Activated CD4-positive, alpha-beta T cell treated with anti-CD3 and anti-CD28 coated beads for 36 hours (primary cell): ENCODE measurements around the gene SVEP1. TPM values are rescaled to one million over a fixed set of nuclear protein-coding genes. Genes with fewer than 3 reads are reported as not detected.
"Not testable (repeated sequence)": the region's sequence is repeated elsewhere in the genome, so short reads cannot be mapped to it uniquely, and the experiment has no call there.

Experiments used
- ATAC-seq: fragments of 200-7000 bp; cut with Tn5 transposase; one replicate; pipeline ENCODE4 v1.10.0; 2021; ENCODE audit warnings: mild to moderate bottlenecking, moderate library complexity
- CTCF ChIA-PET: fragments of 350-600 bp; sonication (Branson Sonifier 250); formaldehyde crosslinking; loops from one replicate; lab custom pipeline; 2021; ENCODE audit warnings: antibody characterized with exemption; lab: Charles Lee
- POLR2A ChIA-PET: fragments of 350-600 bp; sonication (Branson Sonifier 250); formaldehyde crosslinking; loops from one replicate; lab custom pipeline; 2021; ENCODE audit warnings: antibody characterized with exemption, inconsistent platforms; lab: Charles Lee
- DNase-seq: peaks from one replicate; pipeline ENCODE4 v3.0.0-alpha.2; 2020
- H3K27ac Mint-ChIP-seq: one replicate; pipeline ENCODE4 v1.8.0; 2021; ENCODE audit warnings: mixed read lengths
- H3K27me3 Mint-ChIP-seq: one replicate; pipeline ENCODE4 v1.8.0; 2021; ENCODE audit warnings: mixed read lengths
- H3K36me3 Mint-ChIP-seq: one replicate; pipeline ENCODE4 v1.8.0; 2021; ENCODE audit warnings: low read depth, mixed read lengths
- H3K4me1 Mint-ChIP-seq: one replicate; pipeline ENCODE4 v1.8.0; 2021; ENCODE audit warnings: mixed read lengths
- H3K4me3 Mint-ChIP-seq: one replicate; pipeline ENCODE4 v1.8.0; 2021; ENCODE audit warnings: mild to moderate bottlenecking, moderate library complexity, mixed read lengths
- H3K9me3 Mint-ChIP-seq: one replicate; pipeline ENCODE4 v1.8.0; 2021; ENCODE audit warnings: low read depth, mixed read lengths
- intact Hi-C, 2 experiments: fragments of 100-400 bp; cut with DNase I in 1 of 2; cut with micrococcal nuclease in 1 of 2; formaldehyde crosslinking; loops; one replicate each; pipeline versions ENCODE4 v1.14.2 to v1.15.1; 2022 to 2024; cut with DNase I, micrococcal nuclease
- total RNA-seq, 2 experiments: library from RNA; stranded (reverse); gene quantifications; one replicate each; pipeline ENCODE4 v1.2.3, GENCODE V29; 2021

SVEP1 gene
- not detected for total RNA-seq

DNA sequence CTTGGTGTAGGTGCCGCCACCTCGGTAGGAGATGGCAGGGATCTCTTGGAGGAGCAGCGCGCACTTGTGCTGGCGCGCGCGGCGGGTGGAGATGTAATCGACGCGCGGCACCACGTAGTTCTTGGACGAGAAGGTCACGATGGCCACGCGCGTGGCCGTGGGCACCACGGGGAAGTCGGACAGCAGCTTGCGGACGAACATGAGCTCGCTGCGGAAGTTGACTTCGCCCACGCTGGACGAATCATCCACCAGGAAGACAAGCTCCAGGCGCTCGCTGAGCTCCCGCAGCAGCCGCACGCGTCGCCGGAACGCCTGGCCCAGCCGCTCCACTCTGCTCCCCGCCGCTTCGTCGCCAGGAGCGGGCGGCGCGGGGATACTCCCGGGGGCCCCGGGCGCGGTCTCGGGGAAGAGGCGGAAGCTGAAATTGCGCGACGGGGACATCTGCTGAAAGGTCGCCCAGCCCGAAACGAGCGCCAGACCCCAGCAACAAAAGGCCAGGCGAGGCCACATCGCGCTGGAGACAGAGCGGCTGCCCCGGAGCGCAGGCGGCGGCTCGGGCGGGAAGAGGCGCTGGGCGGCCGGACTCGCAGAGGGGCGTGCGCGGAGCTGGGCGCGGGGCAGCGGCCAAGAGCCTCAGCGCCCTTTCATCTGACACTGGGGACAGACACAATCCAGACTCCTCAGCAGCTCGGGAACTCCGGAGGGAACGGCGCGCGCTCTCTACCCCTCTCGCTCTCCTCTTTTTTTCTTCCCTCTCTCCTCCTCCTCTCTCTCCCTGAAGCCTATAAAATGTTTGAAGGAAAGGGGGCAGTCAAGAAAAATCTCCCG lies at the start of gene SVEP1:
SVEP1 (minus strand) TSS at position 708 of the 828 bp plus-strand sequence; CDS start at position 510, 198 bp downstream.
- no peaks in the 10 kb centered on the region for H3K36me3 Mint-ChIP-seq
- H3K4me3 Mint-ChIP-seq = peak within 1 kb of the TSS; percentile 36
- peaks cover 8% of the 10 kb centered on the region for H3K4me1 Mint-ChIP-seq
- ATAC-seq (no peak), DNase-seq (peak; percentile 23)
- no peaks in the 10 kb centered on the region for H3K9me3 Mint-ChIP-seq
- CTCF ChIA-PET = interaction anchor here (1.0 kb wide), 1 partner anchor 45 kb away, joined by 3 read pairs; no protein-coding TSS in a partner anchor
- H3K27me3 Mint-ChIP-seq = peaks cover 37% of the 10 kb centered on the region
- POLR2A ChIA-PET = interaction anchor here (0.7 kb wide), 1 partner anchor 360 kb away, joined by 3 read pairs; no protein-coding TSS in a partner anchor
- intact Hi-C loops = no loop called here
- H3K27ac Mint-ChIP-seq = no peak within 1 kb of the TSS

GRCh38 chr9:110626101-110626829 lies 46.7 kb upstream of the SVEP1 start:
- H3K9me3 Mint-ChIP-seq = no peaks in the 10 kb centered on the region
- peaks cover 16% of the 10 kb centered on the region for H3K4me1 Mint-ChIP-seq
- no peaks in the 10 kb centered on the region for H3K36me3 Mint-ChIP-seq
- H3K27me3 Mint-ChIP-seq = peaks cover 3% of the 10 kb centered on the region
- H3K4me3 Mint-ChIP-seq = no peak overlapping the region
- peak; percentile 63 for DNase-seq
- H3K27ac Mint-ChIP-seq = peak overlapping the region; percentile 68
- ATAC-seq = peak; percentile 99
- CTCF ChIA-PET = interaction anchor here (0.6 kb wide), 1 partner anchor 39 kb away, joined by 3 read pairs; no protein-coding TSS in a partner anchor
- intact Hi-C loops = loop anchor here (2.0 to 10.0 kb wide), 5 partner anchors 274 to 721 kb away; partner anchors contain the start of gene TXN (in 2 of the 2)
- POLR2A ChIA-PET = interaction anchor here (1.0 kb wide), 1 partner anchor 368 kb away, joined by 3 read pairs; no protein-coding TSS in a partner anchor

- peak; percentile 28 for DNase-seq
- Mint-ChIP-seq H3K36me3 (no peaks in the 10 kb centered on the region), H3K4me1 (peaks cover 16% of the 10 kb centered on the region), H3K4me3 (no peak overlapping the region), H3K27ac (no peak overlapping the region), H3K27me3 (peaks cover 8% of the 10 kb centered on the region), H3K9me3 (no peaks in the 10 kb centered on the region)
- ChIA-PET CTCF (interaction anchor here (0.6 to 2.6 kb wide), 11 partner anchors 15 to 665 kb away, joined by 3 to 25 read pairs (median 4); partner anchors contain the start of gene SVEP1), POLR2A (no interaction called here)
- no peak for ATAC-seq
- intact Hi-C loops = loop anchor here (1.0 to 10.0 kb wide), 7 partner anchors 171 to 719 kb away; partner anchors contain the start of gene TXN (in 1 of the 2)
Observed at GRCh38 chr9:110623462-110624025, 44.0 kb upstream of the SVEP1 start.

- H3K27me3 Mint-ChIP-seq = peaks cover 10% of the 10 kb centered on the region
- H3K4me1 Mint-ChIP-seq = peaks cover 16% of the 10 kb centered on the region
- no peaks in the 10 kb centered on the region for H3K36me3 Mint-ChIP-seq
- DNase-seq (no peak), ATAC-seq (no peak)
- no peak overlapping the region for H3K27ac Mint-ChIP-seq
- ChIA-PET CTCF (interaction anchor here (1.0 to 2.6 kb wide), 2 partner anchors 405 to 438 kb away, joined by 3 to 25 read pairs; no protein-coding TSS in a partner anchor), POLR2A (no interaction called here)
- no peak overlapping the region for H3K4me3 Mint-ChIP-seq
- H3K9me3 Mint-ChIP-seq = no peaks in the 10 kb centered on the region
- intact Hi-C loops = loop anchor here (2.0 to 10.0 kb wide), 5 partner anchors 170 to 718 kb away; partner anchors contain the start of gene TXN (in 1 of the 2)
Observed at GRCh38 chr9:110622368-110622767, 42.8 kb upstream of the SVEP1 start.

GRCh38 chr9:110620726-110621125 lies 41.2 kb upstream of the SVEP1 start:
- DNase-seq = no peak
- POLR2A ChIA-PET = no interaction called here
- H3K27ac Mint-ChIP-seq = no peak overlapping the region
- H3K27me3 Mint-ChIP-seq = peaks cover 10% of the 10 kb centered on the region
- no peaks in the 10 kb centered on the region for H3K36me3 Mint-ChIP-seq
- no peak overlapping the region for H3K4me3 Mint-ChIP-seq
- CTCF ChIA-PET = no interaction called here
- intact Hi-C loops = loop anchor here (5.0 to 10.0 kb wide), 4 partner anchors 168 to 716 kb away; partner anchors contain the start of gene TXN (in 1 of the 2)
- no peak for ATAC-seq
- H3K9me3 Mint-ChIP-seq = no peaks in the 10 kb centered on the region
- H3K4me1 Mint-ChIP-seq = peaks cover 2% of the 10 kb centered on the region

DNA sequence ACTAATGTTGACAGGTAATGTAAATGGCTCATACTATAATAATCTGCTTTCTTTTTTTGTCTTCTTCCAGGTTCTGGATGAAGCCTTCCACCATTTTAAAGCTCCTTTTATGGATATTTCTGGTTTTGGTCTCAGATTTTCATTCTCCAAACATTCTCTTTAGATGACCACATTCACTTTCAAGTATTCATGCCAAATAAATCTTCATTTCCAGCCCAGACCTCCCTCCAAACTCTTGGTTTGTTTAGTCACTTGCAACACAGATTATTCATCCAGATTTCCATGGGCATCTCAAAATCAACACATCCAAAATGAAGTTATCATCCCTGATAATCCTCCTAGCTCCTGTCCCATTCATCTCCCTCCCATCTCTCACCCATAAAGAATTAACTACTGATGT lies 40.3 kb upstream of the SVEP1 start:
- H3K9me3 Mint-ChIP-seq = no peaks in the 10 kb centered on the region
- no peaks in the 10 kb centered on the region for H3K36me3 Mint-ChIP-seq
- DNase-seq = no peak
- peaks cover 10% of the 10 kb centered on the region for H3K27me3 Mint-ChIP-seq
- H3K4me3 Mint-ChIP-seq = no peak overlapping the region
- POLR2A ChIA-PET = no interaction called here
- no peak for ATAC-seq
- no peak overlapping the region for H3K27ac Mint-ChIP-seq
- CTCF ChIA-PET = no interaction called here
- intact Hi-C loops = loop anchor here (5.0 to 10.0 kb wide), 4 partner anchors 168 to 715 kb away; partner anchors contain the start of gene TXN (in 1 of the 2)
- no peaks in the 10 kb centered on the region for H3K4me1 Mint-ChIP-seq

DNA sequence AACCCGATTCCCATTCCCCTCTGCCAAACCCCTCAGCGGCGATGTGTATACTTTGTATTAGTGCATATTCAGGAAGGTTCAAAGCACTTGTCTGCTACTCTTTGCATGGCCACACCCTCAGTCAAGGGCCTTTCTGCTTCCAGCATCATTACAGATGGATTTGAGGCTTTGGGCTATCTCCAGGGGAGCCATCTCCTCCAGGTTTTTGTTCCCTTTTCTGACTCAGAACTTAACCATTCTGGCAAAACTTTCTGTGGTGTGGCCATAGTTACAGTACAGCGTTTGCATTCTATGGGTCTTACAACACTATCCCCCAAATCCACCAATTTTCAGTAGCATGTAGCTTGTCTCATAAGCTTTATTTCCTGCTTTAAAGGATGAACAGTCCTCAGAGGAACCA lies 36.0 kb upstream of the SVEP1 start:
- ChIA-PET POLR2A (no interaction called here), CTCF (interaction anchor here (1.3 to 1.5 kb wide), 2 partner anchors 13 to 14 kb away, joined by 3 read pairs; no protein-coding TSS in a partner anchor)
- Mint-ChIP-seq H3K27me3 (peaks cover 9% of the 10 kb centered on the region), H3K4me3 (no peak overlapping the region), H3K27ac (no peak overlapping the region), H3K9me3 (no peaks in the 10 kb centered on the region), H3K36me3 (no peaks in the 10 kb centered on the region), H3K4me1 (no peaks in the 10 kb centered on the region)
- DNase-seq (no peak), ATAC-seq (no peak)
- intact Hi-C loops = no loop called here

DNA sequence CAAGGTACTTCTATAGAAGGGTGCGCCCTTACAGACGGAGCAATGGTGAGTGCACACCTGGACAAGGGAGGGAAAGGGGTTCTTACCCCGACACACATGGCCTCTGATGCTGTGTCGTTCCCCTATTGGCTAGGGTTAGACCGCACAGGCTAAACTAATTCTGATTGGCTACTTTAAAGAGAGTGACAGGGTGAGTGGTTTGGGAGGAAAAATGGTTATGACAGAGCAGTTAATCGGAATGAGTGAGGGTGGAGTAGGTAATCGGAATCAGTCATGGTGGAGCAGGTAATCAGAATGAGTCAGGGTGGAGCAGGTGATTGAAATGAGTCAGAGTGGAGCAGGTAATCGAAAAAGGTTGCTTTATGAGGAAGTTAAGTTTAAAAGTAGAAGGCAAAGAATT lies 35.0 kb upstream of the SVEP1 start:
- DNase-seq, POLR2A ChIA-PET, H3K4me1 Mint-ChIP-seq, ATAC-seq, H3K4me3 Mint-ChIP-seq, intact Hi-C loops, H3K27me3 Mint-ChIP-seq, H3K9me3 Mint-ChIP-seq, H3K27ac Mint-ChIP-seq, H3K36me3 Mint-ChIP-seq, CTCF ChIA-PET: not testable (repeated sequence)

DNA sequence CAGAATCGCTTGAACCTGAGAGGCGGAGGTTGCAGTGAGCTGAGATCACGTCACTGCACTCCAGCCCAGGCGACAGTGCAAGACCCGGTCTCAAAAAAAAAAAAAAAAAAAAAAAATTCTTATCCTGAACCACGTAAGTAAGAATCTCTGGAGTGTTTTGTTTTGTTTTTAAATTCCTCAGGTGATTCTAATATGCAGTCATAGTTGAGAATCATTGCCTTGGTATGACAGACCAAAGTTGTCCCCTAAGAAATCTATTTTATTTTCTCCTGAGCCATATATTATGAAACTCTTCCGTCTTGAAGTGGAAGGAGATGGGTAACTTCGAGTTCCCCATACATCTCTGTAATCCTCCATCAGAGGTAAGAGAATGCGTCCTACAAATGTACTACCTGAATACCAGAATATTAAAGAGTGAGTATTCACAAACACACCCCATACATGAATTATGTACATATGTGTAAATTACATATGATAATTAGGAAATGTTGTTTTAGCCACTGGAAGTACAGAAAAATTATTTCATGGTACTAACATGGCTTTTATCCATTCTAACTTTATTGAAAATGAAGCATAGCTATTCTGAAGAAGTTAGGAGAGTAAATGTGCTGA lies 26.7 kb upstream of the SVEP1 start:
- POLR2A ChIA-PET = no interaction called here
- Mint-ChIP-seq H3K36me3 (no peaks in the 10 kb centered on the region), H3K4me1 (no peaks in the 10 kb centered on the region), H3K4me3 (no peak overlapping the region), H3K9me3 (no peaks in the 10 kb centered on the region), H3K27me3 (peaks cover 10% of the 10 kb centered on the region), H3K27ac (no peak overlapping the region)
- CTCF ChIA-PET = no interaction called here
- ATAC-seq = no peak
- intact Hi-C loops = no loop called here
- DNase-seq = no peak

DNA sequence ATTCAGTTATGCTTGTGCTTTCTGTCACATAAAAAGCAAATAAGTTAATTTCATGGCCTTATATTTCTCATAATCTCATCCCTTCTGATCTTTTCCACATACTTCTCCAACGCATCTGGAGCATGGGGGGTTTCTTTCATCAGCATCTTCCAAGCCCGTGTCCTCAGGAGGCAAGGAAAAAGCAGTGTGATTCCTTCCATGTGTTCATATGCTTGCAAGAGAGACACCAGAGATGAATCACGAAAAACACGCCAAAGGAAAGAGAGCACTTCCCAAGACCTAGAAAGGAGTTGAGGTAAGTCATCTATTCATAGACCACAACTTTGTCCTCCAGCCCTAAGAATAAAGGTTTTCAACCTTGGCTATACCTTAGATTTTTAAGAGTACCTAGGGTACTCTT lies 26.0 kb upstream of the SVEP1 start:
- peaks cover 9% of the 10 kb centered on the region for H3K27me3 Mint-ChIP-seq
- no peak for DNase-seq
- H3K36me3 Mint-ChIP-seq = no peaks in the 10 kb centered on the region
- no peak for ATAC-seq
- H3K4me1 Mint-ChIP-seq = no peaks in the 10 kb centered on the region
- H3K27ac Mint-ChIP-seq = no peak overlapping the region
- H3K4me3 Mint-ChIP-seq = no peak overlapping the region
- ChIA-PET CTCF (no interaction called here), POLR2A (no interaction called here)
- no peaks in the 10 kb centered on the region for H3K9me3 Mint-ChIP-seq
- intact Hi-C loops = no loop called here
